Subcutaneous abdominal adipose tissue (tissue), 5 donors: ENCODE data around the gene FCGBP.
"Not testable (repeated sequence)": the region's sequence is repeated elsewhere in the genome, so short reads cannot be mapped to it uniquely, and the experiment has no call there.

Experiments used
- H3K27ac ChIP-seq: one replicate; pipeline ENCODE4 v1.7.0; 2013; ENCODE audit warnings: low read depth, mild to moderate bottlenecking, inconsistent platforms, low read length, moderate library complexity
- H3K27me3 ChIP-seq, 5 donors: one replicate each; pipeline ENCODE4 v1.7.0; 2013; ENCODE audit warnings: low read length in 5 of 5, inconsistent platforms in 1 of 5; ENCODE audit not compliant: control insufficient read depth in 5 of 5, insufficient read depth in 4 of 5
- H3K36me3 ChIP-seq, 5 donors: one replicate each; pipeline ENCODE4 v1.7.0; 2013; ENCODE audit warnings: low read length in 5 of 5; ENCODE audit not compliant: control insufficient read depth in 5 of 5, insufficient read depth in 5 of 5
- H3K4me1 ChIP-seq, 5 donors: one replicate each; pipeline ENCODE4 v1.7.0; 2013; ENCODE audit warnings: low read length in 5 of 5, mild to moderate bottlenecking in 3 of 5, moderate library complexity in 1 of 5; ENCODE audit not compliant: control insufficient read depth in 5 of 5, insufficient read depth in 5 of 5
- H3K4me3 ChIP-seq, 5 donors: one replicate each; pipeline ENCODE4 v1.7.0; 2013; ENCODE audit warnings: low read length in 5 of 5, low read depth in 1 of 5
- H3K9ac ChIP-seq, 5 donors: one replicate each; pipeline ENCODE4 v1.7.0; 2013; ENCODE audit warnings: low read length in 5 of 5, mild to moderate bottlenecking in 4 of 5, moderate library complexity in 3 of 5
- H3K9me3 ChIP-seq, 5 donors: one replicate each; pipeline ENCODE4 v1.7.0; 2013; ENCODE audit warnings: low read length in 5 of 5; ENCODE audit not compliant: control insufficient read depth in 5 of 5
- donor health status: healthy.
- donor health status: healthy.
- donor health status: healthy.
- donor health status: healthy.
- donor health status: healthy.

FCGBP gene

DNA sequence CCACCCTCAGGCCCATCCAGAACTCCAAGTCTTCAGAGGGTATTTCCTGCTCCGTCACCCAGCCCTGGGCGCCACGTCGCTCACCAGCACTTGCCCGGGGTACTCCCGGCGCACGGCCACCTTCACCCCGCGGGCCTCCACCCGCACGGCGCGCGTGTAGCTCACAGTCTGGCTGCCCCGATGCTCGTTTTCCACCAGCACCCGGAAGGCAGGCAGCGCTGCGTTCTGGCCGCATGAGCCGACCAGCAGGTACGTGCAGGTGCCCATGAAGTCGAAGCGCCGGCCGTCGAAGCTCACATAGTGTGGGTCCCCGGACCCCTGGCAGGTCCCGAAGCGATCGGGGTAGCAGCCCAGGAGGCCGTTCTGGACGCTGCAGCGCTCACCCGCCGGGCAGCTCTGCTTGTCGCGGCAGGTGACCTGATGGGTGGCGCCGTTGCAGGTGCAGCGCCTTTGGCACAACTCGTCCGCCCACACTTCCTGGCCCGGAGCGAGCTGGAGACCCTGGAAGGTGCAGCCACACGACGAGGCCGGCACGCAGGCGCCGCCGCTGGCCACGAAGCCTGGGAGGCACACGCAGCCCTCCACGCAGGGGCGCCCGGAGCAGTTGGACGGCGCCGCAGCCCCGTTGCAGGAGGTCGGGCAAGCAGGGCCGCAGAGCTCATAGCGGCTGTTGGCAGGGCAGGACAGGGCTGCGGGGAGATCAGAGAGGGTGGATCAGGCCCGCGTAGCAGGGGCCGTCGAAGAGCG lies 19.2 kb downstream of the FCGBP start:
- Histone ChIP-seq H3K9ac (no peak overlapping the region), H3K9me3 (peaks cover 0 to 9% (median 5%) of the 10 kb centered on the region in 5 donors), H3K27me3 (peaks cover 9 to 23% (median 18%) of the 10 kb centered on the region in 5 donors), H3K36me3 (no peaks in the 10 kb centered on the region), H3K27ac (no peak overlapping the region), H3K4me1 (peaks cover 0 to 5% (median 0%) of the 10 kb centered on the region in 5 donors), H3K4me3 (no peak overlapping the region)

DNA sequence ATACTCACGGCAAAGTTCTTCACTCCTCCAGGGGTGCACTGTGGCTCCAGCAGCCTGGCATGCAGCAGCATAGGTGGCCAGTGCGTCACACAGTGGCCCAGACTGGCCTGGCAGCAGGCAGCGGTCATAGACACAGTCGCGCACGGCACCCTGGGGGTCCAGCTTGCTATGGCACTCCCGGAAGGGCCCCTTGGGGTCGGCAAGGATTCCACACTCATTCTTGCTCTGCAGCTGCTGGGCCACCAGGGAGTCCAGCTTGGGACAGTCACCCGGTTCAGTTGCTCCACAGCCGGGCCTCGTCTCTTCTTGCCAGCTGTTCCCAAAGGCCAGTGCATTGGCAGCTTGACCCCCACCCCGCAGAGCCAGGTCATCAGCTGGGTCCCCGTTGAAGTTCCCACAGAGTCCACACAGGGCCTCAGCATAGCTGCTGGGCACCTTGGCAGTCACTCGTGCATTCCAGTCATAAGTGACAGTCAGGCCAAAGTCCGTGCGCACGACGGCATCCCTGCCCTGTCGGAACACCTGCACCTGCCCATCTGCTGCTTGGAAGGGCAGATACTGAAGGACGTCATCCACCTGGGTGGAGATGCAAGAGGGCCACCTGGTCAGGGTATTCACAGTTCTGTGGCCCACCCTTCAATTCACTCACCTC lies 20.6 kb downstream of the FCGBP start:
- Histone ChIP-seq H3K4me1 (peaks cover 0 to 5% (median 0%) of the 10 kb centered on the region in 5 donors), H3K9me3 (no peaks in the 10 kb centered on the region), H3K9ac (no peak overlapping the region), H3K27me3 (peaks cover 9 to 23% (median 18%) of the 10 kb centered on the region in 5 donors), H3K36me3 (no peaks in the 10 kb centered on the region), H3K27ac (no peak overlapping the region), H3K4me3 (no peak overlapping the region)

DNA sequence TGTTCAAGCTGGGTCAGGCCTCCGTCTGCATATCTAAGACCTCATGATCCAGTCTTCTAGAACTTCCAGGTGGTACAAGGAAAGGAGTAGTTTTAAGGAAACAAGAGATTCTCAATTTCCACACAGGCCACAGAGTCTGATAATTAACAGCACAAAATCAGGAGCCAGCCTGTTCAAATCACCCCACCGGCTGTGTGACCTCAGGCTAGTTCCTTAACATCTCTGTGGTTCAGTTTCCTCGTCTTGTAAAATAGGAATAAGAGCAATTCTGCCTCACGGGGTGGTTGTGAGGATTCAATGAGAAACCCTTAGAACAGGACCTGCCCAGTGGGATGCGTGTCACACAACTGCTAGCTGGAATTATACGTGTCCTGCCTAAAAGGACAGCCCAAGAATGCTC lies 25.6 kb downstream of the FCGBP start:
- H3K9me3 ChIP-seq, result no peaks in the 10 kb centered on the region
- H3K4me1 ChIP-seq, result no peaks in the 10 kb centered on the region
- no peak overlapping the region for H3K27ac ChIP-seq
- H3K4me3 ChIP-seq, result no peak overlapping the region
- no peak overlapping the region for H3K9ac ChIP-seq
- H3K27me3 ChIP-seq, result peaks cover 0 to 4% (median 0%) of the 10 kb centered on the region in 5 donors
- no peaks in the 10 kb centered on the region for H3K36me3 ChIP-seq

DNA sequence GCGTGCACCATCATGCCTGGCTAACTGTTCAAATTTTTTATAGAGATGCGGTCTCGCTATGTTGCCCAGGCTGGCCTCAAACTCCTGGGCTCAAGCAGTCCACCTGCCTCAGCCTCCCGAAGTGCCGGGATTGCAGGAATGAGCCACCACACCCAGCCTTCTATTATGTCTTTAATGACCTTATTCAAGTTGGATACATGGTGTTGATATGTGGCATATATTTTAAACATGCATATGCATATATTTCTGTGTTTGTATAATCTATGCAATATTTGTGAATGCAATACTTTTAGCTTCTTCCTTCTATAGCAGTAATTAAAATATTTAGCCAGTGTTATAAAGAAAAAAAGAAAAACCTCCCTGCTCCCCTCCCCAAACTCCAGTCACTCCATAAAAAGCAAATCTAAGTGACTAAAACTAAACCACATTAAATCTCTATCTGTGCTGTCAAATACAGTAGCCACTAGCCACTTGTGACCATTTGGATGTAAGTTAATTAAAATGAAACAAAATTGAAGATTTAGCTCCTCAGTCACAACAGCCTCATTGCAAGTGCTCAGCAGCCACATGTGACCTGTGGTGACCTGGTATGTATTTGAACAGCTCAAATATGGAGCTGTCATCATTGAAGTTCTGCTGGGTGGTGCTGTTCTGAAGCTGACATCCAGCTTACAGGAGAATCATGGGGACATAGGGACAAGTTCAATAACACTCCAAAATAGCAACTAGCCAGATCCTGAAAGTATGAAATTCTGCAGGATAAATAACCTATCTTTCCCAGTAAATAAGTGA lies 27.4 kb downstream of the FCGBP start:
- Histone ChIP-seq H3K4me1 (no peaks in the 10 kb centered on the region), H3K9me3 (no peaks in the 10 kb centered on the region), H3K36me3 (no peaks in the 10 kb centered on the region), H3K9ac (no peak overlapping the region), H3K27me3 (no peaks in the 10 kb centered on the region), H3K27ac (no peak overlapping the region), H3K4me3 (no peak overlapping the region)

DNA sequence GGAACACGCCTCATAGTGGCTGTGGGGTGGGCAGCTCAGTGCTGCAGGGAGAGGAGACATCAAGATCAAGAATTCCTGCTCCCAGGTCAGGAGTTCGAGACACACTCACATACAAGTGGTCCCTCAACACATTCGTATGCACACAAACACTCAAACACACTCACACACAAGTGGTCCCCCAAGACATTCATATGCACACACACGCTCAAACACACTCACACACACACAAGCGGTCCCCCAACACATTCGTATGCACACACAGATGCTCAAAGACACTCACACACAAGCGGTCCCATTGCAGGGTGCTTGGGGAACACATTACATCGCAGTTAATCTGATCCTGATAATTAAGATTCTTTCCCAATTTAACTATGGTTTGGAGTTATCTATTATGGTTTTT lies 28.2 kb downstream of the FCGBP start:
- H3K9me3 ChIP-seq, result no peaks in the 10 kb centered on the region
- no peak overlapping the region for H3K27ac ChIP-seq
- no peak overlapping the region for H3K4me3 ChIP-seq
- H3K4me1 ChIP-seq, result no peaks in the 10 kb centered on the region
- H3K9ac ChIP-seq, result no peak overlapping the region
- H3K36me3 ChIP-seq, result no peaks in the 10 kb centered on the region
- H3K27me3 ChIP-seq, result no peaks in the 10 kb centered on the region

GRCh38 chr19:39903486-39904091 lies 30.8 kb downstream of the FCGBP start:
- not testable (repeated sequence) for H3K9ac ChIP-seq, H3K4me3 ChIP-seq, H3K36me3 ChIP-seq, H3K27me3 ChIP-seq, H3K27ac ChIP-seq, H3K9me3 ChIP-seq, H3K4me1 ChIP-seq

- H3K27ac ChIP-seq, H3K4me1 ChIP-seq, H3K9me3 ChIP-seq, H3K4me3 ChIP-seq, H3K9ac ChIP-seq, H3K36me3 ChIP-seq, H3K27me3 ChIP-seq: not testable (repeated sequence)
Observed at GRCh38 chr19:39902326-39902725, 32.1 kb downstream of the FCGBP start.

- not testable (repeated sequence) for H3K9ac ChIP-seq, H3K27ac ChIP-seq, H3K9me3 ChIP-seq, H3K4me3 ChIP-seq, H3K36me3 ChIP-seq, H3K27me3 ChIP-seq, H3K4me1 ChIP-seq
Observed at GRCh38 chr19:39901681-39902080, 32.8 kb downstream of the FCGBP start.

- H3K9ac ChIP-seq, H3K4me3 ChIP-seq, H3K27me3 ChIP-seq, H3K9me3 ChIP-seq, H3K36me3 ChIP-seq, H3K4me1 ChIP-seq, H3K27ac ChIP-seq: not testable (repeated sequence)
Observed at GRCh38 chr19:39898858-39899257, 35.6 kb downstream of the FCGBP start.
